Effector memory CD4-positive, alpha-beta T cell (primary cell): Measurements from ENCODE around the gene OR4C5.
"Not testable (repeated sequence)": the region's sequence is repeated elsewhere in the genome, so short reads cannot be mapped to it uniquely, and the experiment has no call there.

Source experiments
- DNase-seq, 3 donors: peaks; one replicate each; pipeline ENCODE4 v3.0.0-alpha.2; 2020
- H3K27ac ChIP-seq: 2 replicates; pipeline ENCODE4 v1.7.0; 2013; ENCODE audit warnings: mild to moderate bottlenecking, low read length, moderate library complexity; ENCODE audit not compliant: insufficient read depth, poor library complexity, severe bottlenecking
- H3K27me3 ChIP-seq: replicated peaks from 2 replicates; pipeline ENCODE4 v1.7.0; 2013; ENCODE audit warnings: mild to moderate bottlenecking, low read length; ENCODE audit not compliant: insufficient read depth, control insufficient read depth, poor library complexity, severe bottlenecking
- H3K36me3 ChIP-seq: 2 replicates; pipeline ENCODE4 v1.7.0; 2013; ENCODE audit warnings: mild to moderate bottlenecking, low read length, moderate library complexity; ENCODE audit not compliant: control insufficient read depth, insufficient read depth
- H3K4me1 ChIP-seq: 2 replicates; pipeline ENCODE4 v1.7.0; 2013; ENCODE audit warnings: low read length, mild to moderate bottlenecking; ENCODE audit not compliant: control insufficient read depth, insufficient read depth, poor library complexity, severe bottlenecking
- H3K4me3 ChIP-seq: 2 replicates; pipeline ENCODE4 v1.7.0; 2013; ENCODE audit warnings: low read length, low read depth, mild to moderate bottlenecking; ENCODE audit not compliant: insufficient read depth, poor library complexity, severe bottlenecking
- H3K9me3 ChIP-seq: 2 replicates; pipeline ENCODE4 v1.7.0; 2013; ENCODE audit warnings: mild to moderate bottlenecking, low read length, moderate library complexity; ENCODE audit not compliant: control insufficient read depth

Gene OR4C5

DNA sequence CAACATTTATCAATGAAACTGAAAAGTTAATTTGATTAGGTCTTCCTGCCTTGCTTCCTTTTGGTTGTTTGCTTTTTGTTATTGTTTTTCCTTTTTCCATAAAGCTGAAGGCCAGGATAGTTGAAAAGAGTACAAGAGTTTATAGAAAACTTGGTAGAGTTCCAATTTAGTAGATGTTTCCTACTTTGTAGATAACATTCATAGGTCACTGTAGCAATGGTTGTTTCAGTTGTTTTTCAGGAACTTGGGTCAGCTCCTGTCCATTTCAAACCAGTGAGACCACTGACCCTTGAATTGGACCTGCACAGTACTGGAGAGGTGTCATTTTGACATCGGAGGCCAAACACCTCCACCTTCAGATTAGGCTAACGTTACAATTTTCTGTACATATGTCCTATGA lies 46.5 kb downstream of the OR4C5 start:
- H3K27me3 ChIP-seq, H3K4me3 ChIP-seq, H3K4me1 ChIP-seq, DNase-seq, H3K27ac ChIP-seq, H3K36me3 ChIP-seq, H3K9me3 ChIP-seq: not testable (repeated sequence)
